ENCODE measurements around the gene PROP1.
"Not testable (repeated sequence)": the region's sequence is repeated elsewhere in the genome, so short reads cannot be mapped to it uniquely, and the experiment has no call there.

Gene PROP1

DNA sequence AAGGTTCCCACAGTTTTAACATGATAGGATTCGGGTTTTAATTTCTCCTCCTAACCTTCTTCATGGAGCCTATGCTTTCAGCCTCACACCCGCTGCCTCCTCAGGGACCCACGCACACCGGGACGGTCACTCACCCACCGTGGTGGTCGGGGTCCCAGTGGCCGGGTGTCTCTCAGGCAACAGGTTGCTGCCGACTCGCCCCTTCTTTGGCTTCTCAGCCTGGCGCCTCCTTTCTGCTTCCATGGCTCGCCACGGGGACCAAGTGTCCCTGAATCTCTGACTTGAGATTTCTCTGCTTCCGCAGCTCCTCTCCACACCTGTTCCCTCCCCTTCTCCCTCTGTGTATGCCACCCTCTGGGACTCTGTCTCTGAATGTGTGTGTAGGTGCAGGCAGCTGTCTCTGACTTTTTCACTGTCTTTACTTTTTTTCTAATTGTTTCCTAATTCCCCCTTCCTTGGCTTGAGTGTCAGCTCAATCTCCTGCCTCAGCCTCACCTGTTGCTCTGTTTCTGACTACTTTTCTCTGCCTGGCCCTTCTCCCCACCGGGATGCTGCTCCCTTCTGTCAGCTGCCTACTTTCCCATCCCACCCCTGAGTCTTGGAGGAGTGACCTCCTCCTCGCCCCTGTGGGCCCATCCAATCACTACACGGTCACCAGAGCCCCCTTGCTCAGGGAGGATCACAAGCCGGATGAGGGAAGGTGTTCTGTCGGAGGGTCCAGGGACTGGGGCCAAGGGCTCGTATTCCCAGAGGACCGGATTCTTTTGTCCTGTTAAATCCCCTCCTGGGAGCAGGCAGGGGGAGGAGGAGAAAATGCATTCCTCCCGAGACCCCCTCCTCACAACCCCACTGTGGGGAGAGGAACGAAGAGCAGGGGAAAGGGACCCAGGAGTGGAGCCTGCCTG lies at the start of gene PROP1:
Gene PROP1, minus strand, starts transcription at position 552 of the 905 bp plus-strand sequence. Its CDS starts 309 bp downstream, at position 243.
- Mint-ChIP-seq H3K27me3 (ENCODE audit: low read depth) (peaks cover 8% of the 10 kb centered on the region), H3K4me1 (no peaks in the 10 kb centered on the region), H3K36me3 (ENCODE audit: low read depth) (no peaks in the 10 kb centered on the region), H3K9me3 (no peaks in the 10 kb centered on the region), H3K27ac (no peak within 1 kb of the TSS), H3K4me3 (no peak within 1 kb of the TSS)
- no peak for TF ChIP-seq CTCF (IDR thresholded peaks at IDR 0.05; ENCODE audit: unreplicated experiment in 3 of 3)

GRCh38 chr5:178019379-178020030 lies 23.5 kb upstream of the PROP1 start:
- not testable (repeated sequence) for H3K27me3 Mint-ChIP-seq (ENCODE audit: low read depth); H3K27ac Mint-ChIP-seq; H3K9me3 Mint-ChIP-seq

DNA sequence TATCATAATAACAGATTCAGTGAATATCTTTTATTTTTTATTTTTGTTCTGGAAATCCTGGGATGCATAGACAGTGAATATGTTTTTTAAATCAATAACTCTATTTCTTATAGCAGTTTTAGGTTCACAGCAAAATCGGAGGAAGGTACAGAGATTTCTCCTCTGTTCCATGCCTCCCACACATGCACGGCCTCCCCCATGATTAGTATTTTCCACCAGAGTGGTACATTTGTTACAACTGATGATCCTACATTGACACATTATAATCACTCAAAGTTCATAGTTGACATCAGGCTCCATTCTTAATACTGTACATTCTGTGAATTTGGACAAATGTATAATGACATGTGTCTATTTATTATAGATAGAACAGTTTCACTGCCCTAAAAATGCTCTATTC lies 16.7 kb upstream of the PROP1 start:
- H3K9me3 Mint-ChIP-seq; H3K27me3 Mint-ChIP-seq (ENCODE audit: low read depth); H3K36me3 Mint-ChIP-seq (ENCODE audit: low read depth); H3K27ac Mint-ChIP-seq; H3K4me3 Mint-ChIP-seq; H3K4me1 Mint-ChIP-seq: not testable (repeated sequence)

More at GRCh38 chr5:178019379-178020030, 23.5 kb upstream of the PROP1 start:
- H3K36me3 Mint-ChIP-seq (ENCODE audit: low read depth); H3K4me1 Mint-ChIP-seq; H3K4me3 Mint-ChIP-seq: not testable (repeated sequence)

DNA sequence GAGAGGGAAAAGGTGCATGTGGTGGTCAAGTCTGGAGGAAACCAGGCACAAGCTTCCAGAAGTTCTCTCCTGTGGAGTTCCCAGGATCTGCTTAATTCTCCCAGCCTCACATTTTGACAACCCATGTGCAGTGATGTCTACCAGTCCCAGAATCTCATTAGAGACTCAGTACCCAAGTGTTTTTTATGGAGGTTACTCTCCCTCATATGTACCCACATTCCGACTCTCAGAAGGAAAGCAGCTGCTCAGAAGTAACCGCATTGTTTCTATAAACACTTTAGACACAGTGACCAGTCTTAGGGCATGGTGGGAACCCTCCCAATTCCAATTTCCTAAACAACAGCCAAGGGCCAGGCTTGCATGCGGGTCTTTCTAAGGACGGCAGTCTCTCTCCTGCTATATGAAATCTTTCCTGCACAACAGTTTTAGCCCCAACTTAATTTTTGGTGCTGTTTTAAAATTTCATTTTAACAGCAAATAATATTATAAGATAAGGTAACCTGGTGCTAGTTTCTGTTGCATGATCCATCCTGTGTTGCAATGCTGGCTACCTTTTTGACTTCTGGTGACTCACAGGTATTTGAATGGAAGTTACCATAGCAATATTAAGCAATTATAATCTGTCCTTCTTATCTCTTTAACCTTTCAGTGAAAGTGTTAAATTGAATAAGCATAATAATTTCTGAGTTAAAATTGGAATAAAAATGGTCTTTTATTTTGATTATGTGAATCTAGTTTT lies 15.9 kb upstream of the PROP1 start:
- H3K27me3 Mint-ChIP-seq (ENCODE audit: low read depth); H3K36me3 Mint-ChIP-seq (ENCODE audit: low read depth); H3K27ac Mint-ChIP-seq; H3K4me3 Mint-ChIP-seq; H3K9me3 Mint-ChIP-seq; H3K4me1 Mint-ChIP-seq: not testable (repeated sequence)

DNA sequence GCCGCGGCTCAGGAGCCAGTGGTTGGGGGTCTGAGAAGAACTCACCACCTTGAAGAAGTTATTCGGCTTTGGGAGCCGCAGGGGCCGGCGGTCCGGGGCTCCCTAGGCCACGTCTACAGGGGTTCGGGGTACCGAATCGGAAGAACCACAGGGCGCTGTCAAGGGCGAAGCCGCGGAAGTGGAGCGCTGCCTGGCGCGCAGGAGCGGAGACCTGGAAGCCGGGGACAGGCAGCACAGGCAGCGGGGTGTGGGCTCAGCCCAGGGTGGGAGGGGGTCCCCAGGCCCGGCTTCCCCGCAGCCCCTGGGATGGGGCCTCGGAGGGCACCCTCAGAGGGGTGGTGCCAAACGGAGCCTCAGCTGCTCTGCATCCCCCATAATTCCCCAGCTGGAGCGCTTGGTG lies 11.2 kb upstream of the PROP1 start:
- H3K4me1 Mint-ChIP-seq; H3K27ac Mint-ChIP-seq; H3K36me3 Mint-ChIP-seq (ENCODE audit: low read depth); H3K9me3 Mint-ChIP-seq; H3K27me3 Mint-ChIP-seq (ENCODE audit: low read depth): not testable (repeated sequence)
- peak overlapping the region in 1 of 3 experiments; percentile 64 for H3K4me3 Mint-ChIP-seq

- not testable (repeated sequence) for H3K4me1 Mint-ChIP-seq; H3K9me3 Mint-ChIP-seq; H3K27ac Mint-ChIP-seq; H3K36me3 Mint-ChIP-seq (ENCODE audit: low read depth); H3K27me3 Mint-ChIP-seq (ENCODE audit: low read depth)
- peak overlapping the region; percentile 53 to 64 (median 57) for H3K4me3 Mint-ChIP-seq
Observed at GRCh38 chr5:178006536-178007231, 10.6 kb upstream of the PROP1 start.

GRCh38 chr5:178006181-178006535 lies 10.1 kb upstream of the PROP1 start:
- H3K4me1 Mint-ChIP-seq: not testable (repeated sequence)

GRCh38 chr5:177997846-177998245 lies 1.8 kb upstream of the PROP1 start:
- Mint-ChIP-seq H3K27me3 (ENCODE audit: low read depth) (peaks cover 9% of the 10 kb centered on the region), H3K4me3 (no peak overlapping the region), H3K9me3 (no peaks in the 10 kb centered on the region), H3K4me1 (no peaks in the 10 kb centered on the region), H3K27ac (no peak overlapping the region), H3K36me3 (ENCODE audit: low read depth) (no peaks in the 10 kb centered on the region)
- TF ChIP-seq CTCF (IDR thresholded peaks at IDR 0.05; ENCODE audit: unreplicated experiment in 3 of 3): no peak

More at GRCh38 chr5:178006181-178006535, 10.1 kb upstream of the PROP1 start:
- H3K4me3 Mint-ChIP-seq; H3K36me3 Mint-ChIP-seq (ENCODE audit: low read depth); H3K27me3 Mint-ChIP-seq (ENCODE audit: low read depth); H3K27ac Mint-ChIP-seq; H3K9me3 Mint-ChIP-seq: not testable (repeated sequence)
